Measurements from ENCODE around the gene RPS6KB2. TPM values are rescaled to one million over a fixed set of nuclear protein-coding genes. Genes with fewer than 3 reads are reported as not detected.

The RPS6KB2 gene
- total RNA-seq, 1 experiment from 2014 or later: 58.8 TPM

Other genes starting within 250 kb of the RPS6KB2 start
- 88.6 and 92.6 TPM in 2 replicates for gene GRK2, start 162.0 kb upstream of the RPS6KB2 start, total RNA-seq (2021)
- 94.2 and 101 TPM in 2 replicates for gene ANKRD13D, start 139.2 kb upstream of the RPS6KB2 start, total RNA-seq (2021)
- 5.5 and 7.8 TPM in 2 replicates for gene SSH3, start 125.0 kb upstream of the RPS6KB2 start, total RNA-seq (2021)
- gene POLD4, start 74.9 kb upstream of the RPS6KB2 start, total RNA-seq (2021): 13.2 and 14.3 TPM in 2 replicates
- 0.69 and 0.87 TPM in 2 replicates for gene CLCF1, start 54.9 kb upstream of the RPS6KB2 start, total RNA-seq (2021)
- gene RAD9A, start 36.5 kb upstream of the RPS6KB2 start, total RNA-seq (2021): 43.0 and 55.0 TPM in 2 replicates
- 239 TPM in 2 replicates for gene PPP1CA, start 26.6 kb upstream of the RPS6KB2 start, total RNA-seq (2021)
- not detected in 2 replicates for gene TBC1D10C, start 24.4 kb upstream of the RPS6KB2 start, total RNA-seq (2021)
- gene CARNS1, start 12.8 kb upstream of the RPS6KB2 start, total RNA-seq (2021): 0.13 and 0.28 TPM in 2 replicates
- gene PTPRCAP, start 9.2 kb downstream of the RPS6KB2 start, total RNA-seq (2021): 0.56 and 1.3 TPM in 2 replicates
- gene CORO1B, start 15.0 kb downstream of the RPS6KB2 start, total RNA-seq (2021): 92.5 and 96.6 TPM in 2 replicates
- not detected in 2 replicates for gene GPR152, start 24.2 kb downstream of the RPS6KB2 start, total RNA-seq (2021)
- gene CABP4, start 26.9 kb downstream of the RPS6KB2 start, total RNA-seq (2021): not detected in 2 replicates
- 36.0 and 40.3 TPM in 2 replicates for gene TMEM134, start 40.8 kb downstream of the RPS6KB2 start, total RNA-seq (2021)
- gene AIP, start 54.5 kb downstream of the RPS6KB2 start, total RNA-seq (2021): 66.0 and 77.9 TPM in 2 replicates
- gene PITPNM1, start 76.9 kb downstream of the RPS6KB2 start, total RNA-seq (2021): 55.9 and 60.9 TPM in 2 replicates
- 48.1 and 51.3 TPM in 2 replicates for gene CDK2AP2, start 79.7 kb downstream of the RPS6KB2 start, total RNA-seq (2021)
- not detected in 2 replicates for gene CABP2, start 95.0 kb downstream of the RPS6KB2 start, total RNA-seq (2021)
- gene GSTP1, start 155.3 kb downstream of the RPS6KB2 start, total RNA-seq (2021): 1,211 and 1,270 TPM in 2 replicates
- 250 and 275 TPM in 2 replicates for gene NDUFV1, start 178.4 kb downstream of the RPS6KB2 start, total RNA-seq (2021)
- 3.4 and 4.7 TPM in 2 replicates for gene NUDT8, start 201.4 kb downstream of the RPS6KB2 start, total RNA-seq (2021)
- gene TBX10, start 211.3 kb downstream of the RPS6KB2 start, total RNA-seq (2021): not detected in 2 replicates
- not detected in 2 replicates for gene ACY3, start 222.2 kb downstream of the RPS6KB2 start, total RNA-seq (2021)
- gene ALDH3B2, start 246.1 kb downstream of the RPS6KB2 start, total RNA-seq (2021): not detected in 2 replicates